ENCODE measurements around the gene FSD2. TPM values are rescaled to one million over a fixed set of nuclear protein-coding genes. Genes with fewer than 3 reads are reported as not detected.

Gene FSD2
- total and polyA plus RNA-seq, 2 of the 4 experiments (the other 2 are of a cell fraction): not detected

GRCh38 chr15:82803793-82804574, 1.9 kb downstream of the FSD2 start:
- Histone ChIP-seq H3K4ac (ENCODE audit: low read depth, low read length) (no peak overlapping the region), H2AK9ac (replicated peaks; ENCODE audit: low read depth, low read length, poor library complexity) (no peak overlapping the region), H3K18ac (ENCODE audit: low read depth, low read length) (no peak overlapping the region), H2BK5ac (ENCODE audit: low read depth, low read length, poor library complexity, severe bottlenecking) (no peak overlapping the region), H3K4me1 (ENCODE audit: control insufficient read depth, insufficient read depth, low read length) (no peaks in the 10 kb centered on the region), H3K56ac (ENCODE audit: extremely low read depth, insufficient read depth, low read length) (no peak overlapping the region), H2BK120ac (ENCODE audit: low read depth, low read length) (no peak overlapping the region), H3K27ac (ENCODE audit: insufficient read depth, low read length) (no peak overlapping the region), H3K27me3 (ENCODE audit: control insufficient read depth, insufficient read depth, low read length) (peaks cover 19% of the 10 kb centered on the region), H3K23ac (ENCODE audit: low read depth, low read length) (no peak overlapping the region), H3K4me2 (ENCODE audit: low read depth, low read length) (no peak overlapping the region), H3K9ac (ENCODE audit: low read depth, low read length) (no peak overlapping the region), H3K9me1 (ENCODE audit: insufficient read depth, low read length) (0 out of 2 replicates have a peak, but pooled peaks cover 5% of the 10 kb centered on the region), H4K91ac (ENCODE audit: insufficient read depth, low read depth, low read length) (no peak overlapping the region), H3K14ac (replicated peaks; ENCODE audit: low read depth, low read length) (no peak overlapping the region), H2AFZ (replicated peaks; ENCODE audit: low read length, poor library complexity) (no peak overlapping the region), H2BK15ac (ENCODE audit: low read depth, low read length) (no peak overlapping the region), H3K4me3 (ENCODE audit: insufficient read depth, low read depth, low read length) (no peak overlapping the region), H4K8ac (ENCODE audit: low read depth in 2 of 2, low read length in 2 of 2) (no peak overlapping the region), H2BK20ac (ENCODE audit: low read depth, low read length) (no peak overlapping the region), H4K20me1 (ENCODE audit: insufficient read depth, low read length) (no peaks in the 10 kb centered on the region; the same call in 1 of the 2 replicates), H3K79me1 (ENCODE audit: low read depth in 1 of 2, low read length in 2 of 2) (peaks cover 5 to 7% of the 10 kb centered on the region in 2 experiments; a peak in 3 of 4 replicates), H3K36me3 (ENCODE audit: control insufficient read depth, insufficient read depth, low read length) (no peaks in the 10 kb centered on the region), H3K9me3 (ENCODE audit: control insufficient read depth, insufficient read depth, low read length) (no peaks in the 10 kb centered on the region), H4K5ac (ENCODE audit: low read depth, low read length) (no peak overlapping the region), H2AK5ac (ENCODE audit: low read depth, low read length) (no peak overlapping the region)
- in situ Hi-C loops (cut with MboI; ENCODE audit: low sequenced_read_pairs): no loop called here
- POLR2A ChIA-PET (ENCODE audit: unreplicated experiment): no interaction called here
- no peak for TF ChIP-seq MXI1 (IDR thresholded peaks at IDR 0.05; ENCODE audit: borderline replicate concordance, low read depth, low read length)
- TF ChIP-seq, protein P1, sequence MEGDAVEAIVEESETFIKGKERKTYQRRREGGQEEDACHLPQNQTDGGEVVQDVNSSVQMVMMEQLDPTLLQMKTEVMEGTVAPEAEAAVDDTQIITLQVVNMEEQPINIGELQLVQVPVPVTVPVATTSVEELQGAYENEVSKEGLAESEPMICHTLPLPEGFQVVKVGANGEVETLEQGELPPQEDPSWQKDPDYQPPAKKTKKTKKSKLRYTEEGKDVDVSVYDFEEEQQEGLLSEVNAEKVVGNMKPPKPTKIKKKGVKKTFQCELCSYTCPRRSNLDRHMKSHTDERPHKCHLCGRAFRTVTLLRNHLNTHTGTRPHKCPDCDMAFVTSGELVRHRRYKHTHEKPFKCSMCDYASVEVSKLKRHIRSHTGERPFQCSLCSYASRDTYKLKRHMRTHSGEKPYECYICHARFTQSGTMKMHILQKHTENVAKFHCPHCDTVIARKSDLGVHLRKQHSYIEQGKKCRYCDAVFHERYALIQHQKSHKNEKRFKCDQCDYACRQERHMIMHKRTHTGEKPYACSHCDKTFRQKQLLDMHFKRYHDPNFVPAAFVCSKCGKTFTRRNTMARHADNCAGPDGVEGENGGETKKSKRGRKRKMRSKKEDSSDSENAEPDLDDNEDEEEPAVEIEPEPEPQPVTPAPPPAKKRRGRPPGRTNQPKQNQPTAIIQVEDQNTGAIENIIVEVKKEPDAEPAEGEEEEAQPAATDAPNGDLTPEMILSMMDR (conservative IDR thresholded peaks at IDR 0.05; ENCODE audit: low read depth, low read length): no peak
- TF ChIP-seq, protein P2, sequence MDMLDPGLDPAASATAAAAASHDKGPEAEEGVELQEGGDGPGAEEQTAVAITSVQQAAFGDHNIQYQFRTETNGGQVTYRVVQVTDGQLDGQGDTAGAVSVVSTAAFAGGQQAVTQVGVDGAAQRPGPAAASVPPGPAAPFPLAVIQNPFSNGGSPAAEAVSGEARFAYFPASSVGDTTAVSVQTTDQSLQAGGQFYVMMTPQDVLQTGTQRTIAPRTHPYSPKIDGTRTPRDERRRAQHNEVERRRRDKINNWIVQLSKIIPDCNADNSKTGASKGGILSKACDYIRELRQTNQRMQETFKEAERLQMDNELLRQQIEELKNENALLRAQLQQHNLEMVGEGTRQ (IDR thresholded peaks at IDR 0.05; ENCODE audit: low read depth, low read length): no peak
- no peak for TF ChIP-seq RCOR1 (IDR thresholded peaks at IDR 0.05; ENCODE audit: insufficient replicate concordance, low read length)
- TF ChIP-seq FOS (IDR thresholded peaks at IDR 0.05; ENCODE audit: low read depth, low read length): no peak
- no peak for TF ChIP-seq MAFK (IDR thresholded peaks at IDR 0.05; ENCODE audit: low read depth, low read length)
- TF ChIP-seq NFE2L2 (IDR thresholded peaks at IDR 0.05; ENCODE audit: low read depth, low read length): no peak
- TF ChIP-seq CEBPB (IDR thresholded peaks at IDR 0.05; ENCODE audit: low read depth, low read length): no peak
- TF ChIP-seq BHLHE40 (IDR thresholded peaks at IDR 0.05; ENCODE audit: low read depth, low read length): no peak
- TF ChIP-seq ELK1 (IDR thresholded peaks at IDR 0.05; ENCODE audit: borderline replicate concordance, low read depth, low read length): no peak
- no peak for TF ChIP-seq MAZ (IDR thresholded peaks at IDR 0.05; ENCODE audit: borderline replicate concordance, low read depth, low read length)
- no peak for TF ChIP-seq SMC3 (IDR thresholded peaks at IDR 0.05; ENCODE audit: low read depth, low read length)
- TF ChIP-seq RAD21 (IDR thresholded peaks at IDR 0.05; ENCODE audit: low read length): no peak
- TF ChIP-seq RFX5 (IDR thresholded peaks at IDR 0.05; ENCODE audit: low read depth, low read length): no peak
- no TSS peak for BruUV-seq (replicated peaks)
- DNase-seq (peak; percentile 15), ATAC-seq (ENCODE audit: low read depth) (no peak)
- no CpG with 5 or more reads among the region's 2 CpGs for WGBS, 2 experiments (ENCODE audit: extremely low coverage in 2 of 2, insufficient read length in 1 of 2)
- intact Hi-C loops (cut with micrococcal nuclease): no loop called here
- CTCF ChIA-PET: interaction anchor here (0.6 kb wide), 1 partner anchor 164 kb away, joined by 3 read pairs; no protein-coding TSS in a partner anchor
- dilution Hi-C loops (cut with HindIII; ENCODE audit: low sequenced_read_pairs, unreplicated experiment): no loop called here

Measured in IMR-90 (cell line).